ENCODE measurements around the gene SPTBN4.
A peak's percentile ranks its signal among the peaks of the same experiment; 100 is the strongest.
"Not testable (repeated sequence)": the region's sequence is repeated elsewhere in the genome, so short reads cannot be mapped to it uniquely, and the experiment has no call there.

The SPTBN4 gene

GRCh38 chr19:40465025-40465556 lies 1.7 kb upstream of the SPTBN4 start:
- no peak for DNase-seq (ENCODE audit: low spot score)

GRCh38 chr19:40465557-40466218 lies 1.1 kb upstream of the SPTBN4 start, which contains the start of gene BLVRB:
Gene BLVRB (minus strand): TSS chr19:40465745. CDS start chr19:40465688, 57 bp downstream.
- DNase-seq (ENCODE audit: low spot score) = peak; percentile 100

GRCh38 chr19:40466219-40466984 lies 399 bp upstream of the SPTBN4 start:
- no peak for DNase-seq (ENCODE audit: low spot score)

- no peak for DNase-seq (ENCODE audit: low spot score)
Measured at GRCh38 chr19:40469011-40469410, 2.2 kb downstream of the SPTBN4 start.

GRCh38 chr19:40471111-40471510 lies 4.3 kb downstream of the SPTBN4 start:
- no peak for DNase-seq (ENCODE audit: low spot score)

GRCh38 chr19:40472516-40472915 lies 5.7 kb downstream of the SPTBN4 start:
- no peak for DNase-seq (ENCODE audit: low spot score)

- no peak for DNase-seq (ENCODE audit: low spot score)
Measured at GRCh38 chr19:40474737-40475136, 7.9 kb downstream of the SPTBN4 start.

GRCh38 chr19:40475878-40476644 lies 9.3 kb downstream of the SPTBN4 start:
- DNase-seq (ENCODE audit: low spot score) = peak; percentile 52

- DNase-seq (ENCODE audit: low spot score) = no peak
Measured at GRCh38 chr19:40486017-40486416, 19.2 kb downstream of the SPTBN4 start.

GRCh38 chr19:40489882-40490230 lies 23.1 kb downstream of the SPTBN4 start:
- DNase-seq (ENCODE audit: low spot score) = no peak

GRCh38 chr19:40492274-40492673 lies 25.5 kb downstream of the SPTBN4 start:
- no peak for DNase-seq (ENCODE audit: low spot score)

GRCh38 chr19:40493778-40494177 lies 27.0 kb downstream of the SPTBN4 start:
- no peak for DNase-seq (ENCODE audit: low spot score)

GRCh38 chr19:40494191-40494838 lies 27.5 kb downstream of the SPTBN4 start:
- no peak for DNase-seq (ENCODE audit: low spot score)

GRCh38 chr19:40497214-40497613 lies 30.4 kb downstream of the SPTBN4 start:
- DNase-seq (ENCODE audit: low spot score) = no peak

GRCh38 chr19:40499320-40499719 lies 32.5 kb downstream of the SPTBN4 start:
- no peak for DNase-seq (ENCODE audit: low spot score)

GRCh38 chr19:40500678-40501530 lies 34.1 kb downstream of the SPTBN4 start:
- not testable (repeated sequence) for DNase-seq (ENCODE audit: low spot score)

GRCh38 chr19:40501599-40501998 lies 34.8 kb downstream of the SPTBN4 start:
- no peak for DNase-seq (ENCODE audit: low spot score)

- DNase-seq (ENCODE audit: low spot score) = no peak
Measured at GRCh38 chr19:40502081-40502480, 35.3 kb downstream of the SPTBN4 start.

- peak; percentile 43 for DNase-seq (ENCODE audit: low spot score)
Measured at GRCh38 chr19:40502647-40503319, 36.0 kb downstream of the SPTBN4 start.

GRCh38 chr19:40503320-40503695 lies 36.5 kb downstream of the SPTBN4 start:
- peak; percentile 38 for DNase-seq (ENCODE audit: low spot score)

- DNase-seq (ENCODE audit: low spot score) = no peak
Measured at GRCh38 chr19:40506099-40506498, 39.3 kb downstream of the SPTBN4 start.
